ENCODE results near the gene SOX10. TPM values are rescaled to one million over a fixed set of nuclear protein-coding genes. Genes with fewer than 3 reads are reported as not detected.

Gene SOX10
- total RNA-seq, 1 donor from 2014 or later: not detected

GRCh38 chr22:38026130-38027111, 42.1 kb upstream of the SOX10 start:
- H3K4me3 Mint-ChIP-seq (ENCODE audit: unreplicated experiment): no peak overlapping the region
- no peak for TF ChIP-seq CTCF (IDR thresholded peaks at IDR 0.05)

DNA sequence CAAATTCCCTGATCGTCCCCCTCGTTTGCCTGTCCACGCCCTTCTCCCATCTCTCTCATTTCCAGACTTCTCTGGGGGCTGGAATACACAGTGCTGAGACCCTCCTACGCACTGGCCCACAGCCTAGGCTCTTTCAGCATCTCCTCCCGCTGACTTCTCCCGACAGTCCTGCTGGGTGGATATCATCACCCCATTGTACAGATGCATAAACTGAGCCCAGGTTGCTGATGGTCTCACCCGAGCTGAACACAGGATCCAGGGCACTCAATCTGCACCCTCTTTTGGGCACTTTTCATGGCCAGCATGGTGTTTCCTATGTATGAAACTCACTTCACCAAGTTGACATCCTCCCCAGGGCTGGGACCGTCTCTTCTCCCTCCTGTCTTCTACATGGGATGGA, 41.2 kb upstream of the SOX10 start:
- H3K27me3 Mint-ChIP-seq (ENCODE audit: low read depth): peaks cover 9% of the 10 kb centered on the region
- no peak overlapping the region for H3K4me3 Mint-ChIP-seq (ENCODE audit: unreplicated experiment)
- no peak for DNase-seq (ENCODE audit: low spot score)
- no peak overlapping the region for H3K27ac Mint-ChIP-seq (ENCODE audit: unreplicated experiment)
- TF ChIP-seq CTCF (IDR thresholded peaks at IDR 0.05): no peak
- no peaks in the 10 kb centered on the region for H3K4me1 Mint-ChIP-seq (ENCODE audit: low read depth)
- H3K36me3 Mint-ChIP-seq (ENCODE audit: low read depth): no peaks in the 10 kb centered on the region
- no peaks in the 10 kb centered on the region for H3K9me3 Mint-ChIP-seq (ENCODE audit: low read depth)

More at GRCh38 chr22:38026130-38027111, 42.1 kb upstream of the SOX10 start:
- H3K27me3 Mint-ChIP-seq (ENCODE audit: low read depth): peaks cover 9% of the 10 kb centered on the region
- no peaks in the 10 kb centered on the region for H3K4me1 Mint-ChIP-seq (ENCODE audit: low read depth)
- DNase-seq (ENCODE audit: low spot score): no peak
- no peaks in the 10 kb centered on the region for H3K36me3 Mint-ChIP-seq (ENCODE audit: low read depth)
- no peaks in the 10 kb centered on the region for H3K9me3 Mint-ChIP-seq (ENCODE audit: low read depth)
- no peak overlapping the region for H3K27ac Mint-ChIP-seq (ENCODE audit: unreplicated experiment)

DNA sequence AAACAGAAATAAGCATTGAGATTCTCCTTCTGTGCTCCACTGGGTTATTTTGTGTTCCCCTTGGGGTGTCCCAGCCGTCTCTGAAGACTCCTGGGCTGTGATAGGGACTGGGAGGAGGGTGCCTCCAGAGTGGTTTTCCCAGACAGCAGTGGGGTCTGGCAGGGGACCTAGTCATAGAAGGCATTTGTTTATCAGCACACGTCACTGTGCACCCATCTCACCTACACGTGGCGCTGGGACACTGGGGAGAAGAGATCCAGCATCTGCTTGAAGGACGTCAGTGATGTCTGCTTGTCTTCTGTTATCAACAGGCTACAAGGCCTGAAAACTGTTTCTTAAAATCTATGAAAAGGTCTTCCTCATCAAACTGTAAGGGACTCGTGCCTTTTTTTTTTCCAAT, 38.7 kb upstream of the SOX10 start:
- H3K9me3 Mint-ChIP-seq (ENCODE audit: low read depth): no peaks in the 10 kb centered on the region
- no peak for DNase-seq (ENCODE audit: low spot score)
- no peak overlapping the region for H3K4me3 Mint-ChIP-seq (ENCODE audit: unreplicated experiment)
- H3K27me3 Mint-ChIP-seq (ENCODE audit: low read depth): peaks cover 7% of the 10 kb centered on the region
- no peak for TF ChIP-seq CTCF (IDR thresholded peaks at IDR 0.05)
- no peak overlapping the region for H3K27ac Mint-ChIP-seq (ENCODE audit: unreplicated experiment)
- H3K36me3 Mint-ChIP-seq (ENCODE audit: low read depth): no peaks in the 10 kb centered on the region
- H3K4me1 Mint-ChIP-seq (ENCODE audit: low read depth): peaks cover 2% of the 10 kb centered on the region

GRCh38 chr22:38021206-38021605, 36.9 kb upstream of the SOX10 start:
- H3K27ac Mint-ChIP-seq (ENCODE audit: unreplicated experiment): no peak overlapping the region
- DNase-seq (ENCODE audit: low spot score): no peak
- peaks cover 2% of the 10 kb centered on the region for H3K27me3 Mint-ChIP-seq (ENCODE audit: low read depth)
- H3K9me3 Mint-ChIP-seq (ENCODE audit: low read depth): no peaks in the 10 kb centered on the region
- no peak overlapping the region for H3K4me3 Mint-ChIP-seq (ENCODE audit: unreplicated experiment)
- no peaks in the 10 kb centered on the region for H3K36me3 Mint-ChIP-seq (ENCODE audit: low read depth)
- TF ChIP-seq CTCF (IDR thresholded peaks at IDR 0.05): no peak
- H3K4me1 Mint-ChIP-seq (ENCODE audit: low read depth): peaks cover 11% of the 10 kb centered on the region

- DNase-seq (ENCODE audit: low spot score): no peak
- TF ChIP-seq CTCF (IDR thresholded peaks at IDR 0.05): no peak
- Mint-ChIP-seq H3K9me3 (ENCODE audit: low read depth) (no peaks in the 10 kb centered on the region), H3K27ac (ENCODE audit: unreplicated experiment) (no peak overlapping the region), H3K4me1 (ENCODE audit: low read depth) (peaks cover 11% of the 10 kb centered on the region), H3K27me3 (ENCODE audit: low read depth) (no peaks in the 10 kb centered on the region), H3K36me3 (ENCODE audit: low read depth) (no peaks in the 10 kb centered on the region), H3K4me3 (ENCODE audit: unreplicated experiment) (no peak overlapping the region)
Measured at GRCh38 chr22:38018938-38019827, 34.8 kb upstream of the SOX10 start.
